Smooth muscle cell (in vitro differentiated cells): ENCODE results near the gene HIGD1C. TPM values are rescaled to one million over a fixed set of nuclear protein-coding genes. Genes with fewer than 3 reads are reported as not detected.

Experiments used
- DNase-seq: peaks from one replicate; lab custom pipeline; 2025; ENCODE audit not compliant: unreplicated experiment; lab: John Stamatoyannopoulos, UW
- H2AFZ ChIP-seq: fragments of 200-600 bp; sonication (generic); 2 replicates; pipeline ENCODE4 v1.6.0; 2016; ENCODE audit warnings: antibody characterized with exemption, low read depth, mild to moderate bottlenecking
- H3F3A ChIP-seq: fragments of 200-600 bp; sonication (generic); 2 replicates; pipeline ENCODE4 v1.6.0; 2017; ENCODE audit warnings: antibody characterized with exemption, low read depth
- H3K27ac ChIP-seq: fragments of 200-600 bp; sonication (generic); 2 replicates; pipeline ENCODE4 v1.5.1; 2016; ENCODE audit warnings: low read depth, mild to moderate bottlenecking
- H3K27me3 ChIP-seq: fragments of 200-600 bp; sonication (generic); 2 replicates; pipeline ENCODE4 v1.6.1; 2016; ENCODE audit warnings: low read depth, mild to moderate bottlenecking
- H3K36me3 ChIP-seq: fragments of 200-600 bp; sonication (generic); 2 replicates; pipeline ENCODE4 v1.5.1; 2016; ENCODE audit warnings: low read depth
- H3K4me1 ChIP-seq: fragments of 200-600 bp; sonication (generic); 2 replicates; pipeline ENCODE4 v1.5.1; 2016; ENCODE audit warnings: low read depth
- H3K4me2 ChIP-seq: fragments of 200-600 bp; sonication (generic); 2 replicates; pipeline ENCODE4 v1.6.0; 2016; ENCODE audit warnings: mild to moderate bottlenecking
- H3K4me3 ChIP-seq: fragments of 200-600 bp; sonication (generic); 2 replicates; pipeline ENCODE4 v1.5.1; 2016; ENCODE audit warnings: mild to moderate bottlenecking
- H3K79me2 ChIP-seq: fragments of 200-600 bp; sonication (generic); 2 replicates; pipeline ENCODE4 v1.6.0; 2016; ENCODE audit warnings: low read depth, mild to moderate bottlenecking
- H3K9ac ChIP-seq: fragments of 200-600 bp; sonication (generic); 2 replicates; pipeline ENCODE4 v1.6.0; 2016; ENCODE audit warnings: low read depth
- H3K9me3 ChIP-seq: fragments of 200-600 bp; sonication (generic); replicated peaks from 2 replicates; pipeline ENCODE4 v1.5.1; 2016; ENCODE audit warnings: low read depth
- H4K20me1 ChIP-seq: fragments of 200-600 bp; sonication (generic); 2 replicates; pipeline ENCODE4 v1.6.0; 2016; ENCODE audit warnings: low read depth
- WGBS: methylation state at CpG from one replicate; pipeline ENCODE4 v1.1.7; 2016; ENCODE audit warnings: low lambda C conversion rate; 5-methylcytosine and 5-hydroxymethylcytosine counted together
- polyA plus RNA-seq: library from polyadenylated mRNA; unstranded; fragments of >200 nt; fragmentation: Nextera tagmentation; extraction: Ambion mirVana; gene quantifications from 2 replicates; pipeline ENCODE4 v1.2.1, GENCODE V29; 2016
- total RNA-seq: library from RNA; depleted of rRNA; stranded (reverse); fragments of >200 nt; gene quantifications from 2 replicates; pipeline ENCODE4 v1.2.3, GENCODE V29; 2014
- TF ChIP-seq, protein P1 (sequence below): fragments of 200-600 bp; sonication (generic); IDR thresholded peaks from 2 replicates; pipeline ENCODE4 v1.5.1; 2017; ENCODE audit warnings: borderline replicate concordance, mild to moderate bottlenecking, antibody characterized with exemption; ENCODE audit not compliant: insufficient read depth, poor library complexity, severe bottlenecking

HIGD1C gene
- total and polyA plus RNA-seq, 2 experiments from 2014 or later: not detected

DNA sequence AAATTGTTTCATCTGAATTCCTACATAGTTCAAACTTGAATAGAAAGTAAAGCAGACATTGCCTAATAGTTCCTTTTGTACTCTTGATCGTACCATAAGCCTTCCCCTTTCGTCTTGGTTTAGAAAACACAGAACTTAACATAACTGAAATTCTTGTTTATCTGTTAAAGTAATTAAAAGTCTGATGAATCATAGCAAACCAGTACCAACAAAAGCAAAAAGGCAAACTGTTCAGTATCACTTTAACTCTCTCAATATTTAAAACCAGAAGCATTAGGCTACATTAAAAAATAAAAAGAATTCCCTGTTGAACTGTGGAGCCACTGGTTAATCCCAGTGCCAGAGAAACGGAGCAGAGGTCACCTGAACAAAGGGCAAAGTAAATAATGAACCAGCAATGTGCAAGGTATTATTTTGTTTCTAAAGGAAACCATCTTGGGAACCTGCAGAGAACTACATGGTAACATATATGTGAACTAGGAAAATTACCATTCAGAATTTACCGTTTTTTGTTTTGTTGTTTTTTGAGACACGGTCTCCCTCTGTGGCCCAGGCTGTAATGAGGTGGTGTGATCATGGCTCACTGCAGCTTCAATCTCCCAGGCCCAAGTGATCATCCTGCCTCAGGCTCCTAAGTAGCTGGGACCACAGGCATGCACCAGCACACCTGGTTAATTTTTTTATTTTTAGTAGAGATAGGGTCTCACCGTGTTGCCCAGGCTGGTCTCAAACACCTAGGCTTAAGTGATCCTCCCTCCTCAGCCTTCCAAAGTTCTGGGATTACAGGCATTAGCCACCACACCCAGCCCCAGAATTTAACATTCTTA, 17.1 kb upstream of the HIGD1C start:
- TF ChIP-seq, protein P1, sequence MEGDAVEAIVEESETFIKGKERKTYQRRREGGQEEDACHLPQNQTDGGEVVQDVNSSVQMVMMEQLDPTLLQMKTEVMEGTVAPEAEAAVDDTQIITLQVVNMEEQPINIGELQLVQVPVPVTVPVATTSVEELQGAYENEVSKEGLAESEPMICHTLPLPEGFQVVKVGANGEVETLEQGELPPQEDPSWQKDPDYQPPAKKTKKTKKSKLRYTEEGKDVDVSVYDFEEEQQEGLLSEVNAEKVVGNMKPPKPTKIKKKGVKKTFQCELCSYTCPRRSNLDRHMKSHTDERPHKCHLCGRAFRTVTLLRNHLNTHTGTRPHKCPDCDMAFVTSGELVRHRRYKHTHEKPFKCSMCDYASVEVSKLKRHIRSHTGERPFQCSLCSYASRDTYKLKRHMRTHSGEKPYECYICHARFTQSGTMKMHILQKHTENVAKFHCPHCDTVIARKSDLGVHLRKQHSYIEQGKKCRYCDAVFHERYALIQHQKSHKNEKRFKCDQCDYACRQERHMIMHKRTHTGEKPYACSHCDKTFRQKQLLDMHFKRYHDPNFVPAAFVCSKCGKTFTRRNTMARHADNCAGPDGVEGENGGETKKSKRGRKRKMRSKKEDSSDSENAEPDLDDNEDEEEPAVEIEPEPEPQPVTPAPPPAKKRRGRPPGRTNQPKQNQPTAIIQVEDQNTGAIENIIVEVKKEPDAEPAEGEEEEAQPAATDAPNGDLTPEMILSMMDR: no peak
- H3F3A ChIP-seq: peaks cover 10% of the 10 kb centered on the region
- H3K4me2 ChIP-seq: peak overlapping the region; percentile 71
- peak overlapping the region; percentile 17 for H3K4me3 ChIP-seq
- peak overlapping the region; percentile 90 for H3K27ac ChIP-seq
- no peaks in the 10 kb centered on the region for H4K20me1 ChIP-seq
- no peaks in the 10 kb centered on the region for H3K36me3 ChIP-seq
- no peak for DNase-seq
- no peaks in the 10 kb centered on the region for H3K79me2 ChIP-seq
- H3K27me3 ChIP-seq: no peaks in the 10 kb centered on the region
- H3K9me3 ChIP-seq: no peaks in the 10 kb centered on the region
- peaks cover 19% of the 10 kb centered on the region for H3K4me1 ChIP-seq
- WGBS: 30% methylated on average over 6 of the region's 6 CpGs
- peak overlapping the region; percentile 33 for H3K9ac ChIP-seq
- H2AFZ ChIP-seq: no peak overlapping the region

DNA sequence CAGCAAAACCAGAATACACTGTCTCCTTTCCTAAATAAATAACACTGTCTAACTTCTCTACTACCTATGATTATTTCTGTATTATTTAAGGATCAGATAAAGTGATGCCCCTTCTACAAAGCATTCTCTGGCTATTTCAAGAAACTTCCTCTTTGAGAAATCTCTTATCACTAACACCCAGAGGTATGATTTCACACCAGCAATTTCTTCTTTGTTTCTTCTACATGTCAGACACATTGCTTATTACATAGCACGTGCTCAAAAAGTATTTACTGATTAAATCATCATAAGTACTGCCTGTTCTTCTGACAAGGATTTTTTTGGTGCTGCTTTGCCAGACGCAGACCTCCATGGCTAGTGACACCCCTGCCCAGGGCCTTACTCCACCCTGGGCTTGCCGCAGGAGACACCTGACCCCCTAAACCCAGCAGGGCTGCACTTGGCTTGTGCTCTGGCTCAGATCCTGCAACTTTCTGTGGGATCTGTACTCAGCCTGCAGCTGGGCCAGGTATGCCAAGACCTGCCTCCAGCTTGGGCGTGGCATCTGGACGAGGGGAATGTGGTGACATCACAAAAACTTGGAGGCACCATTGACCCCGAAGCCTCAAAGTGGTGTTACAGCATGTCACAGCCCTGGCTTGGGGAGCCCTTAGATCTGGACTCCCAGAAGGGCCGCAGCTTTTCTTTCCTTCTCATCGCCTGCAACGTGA, 15.4 kb upstream of the HIGD1C start:
- Histone ChIP-seq H3K4me3 (no peak overlapping the region), H3F3A (peaks cover 10% of the 10 kb centered on the region), H3K4me1 (peaks cover 19% of the 10 kb centered on the region), H3K27me3 (no peaks in the 10 kb centered on the region), H3K4me2 (no peak overlapping the region), H3K9me3 (no peaks in the 10 kb centered on the region), H3K9ac (no peak overlapping the region), H2AFZ (no peak overlapping the region), H3K27ac (peak overlapping the region; percentile 6), H3K36me3 (no peaks in the 10 kb centered on the region), H4K20me1 (no peaks in the 10 kb centered on the region), H3K79me2 (no peaks in the 10 kb centered on the region)
- DNase-seq: no peak
- TF ChIP-seq, protein P1: no peak
- 84% methylated on average over 9 of the region's 9 CpGs for WGBS

DNA sequence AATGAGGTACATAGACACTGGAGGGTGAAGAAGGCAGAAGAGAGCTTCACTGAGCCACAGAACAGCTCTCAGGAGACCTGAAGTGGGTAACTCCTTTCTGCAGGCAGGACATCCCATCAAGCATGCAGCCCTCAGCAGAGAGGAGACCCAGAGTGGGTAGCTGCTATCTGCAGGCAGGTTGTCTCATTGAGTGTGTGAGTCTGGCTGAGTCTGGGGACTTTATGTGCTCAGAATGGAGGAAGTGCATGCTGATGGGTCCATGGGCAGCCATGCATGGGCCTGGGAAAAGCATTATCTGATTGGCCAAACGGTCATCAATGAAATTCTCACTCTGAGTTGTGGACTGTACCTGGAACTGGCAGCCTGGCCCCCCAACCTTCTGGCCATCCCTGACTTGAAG, 14.7 kb upstream of the HIGD1C start:
- Histone ChIP-seq H3K79me2 (no peaks in the 10 kb centered on the region), H4K20me1 (no peaks in the 10 kb centered on the region), H3K27me3 (no peaks in the 10 kb centered on the region), H2AFZ (no peak overlapping the region), H3K9me3 (no peaks in the 10 kb centered on the region), H3F3A (peaks cover 7% of the 10 kb centered on the region), H3K4me3 (no peak overlapping the region), H3K9ac (no peak overlapping the region), H3K27ac (no peak overlapping the region), H3K4me2 (no peak overlapping the region), H3K4me1 (peaks cover 19% of the 10 kb centered on the region), H3K36me3 (no peaks in the 10 kb centered on the region)
- DNase-seq: no peak
- 100% methylated on average over 1 of the region's 1 CpG for WGBS
- TF ChIP-seq, protein P1: no peak
